Skin epidermis (tissue), 12 donors: Measurements from ENCODE around the gene FNBP1.

Source experiments
- H3K27ac ChIP-seq, 21 experiments: fragments of 200-600 bp; sonication (generic) in 11 of 21; one replicate each; pipeline ENCODE4 v1.5.0; 2020; ENCODE audit warnings: mild to moderate bottlenecking in 3 of 21, inconsistent platforms in 2 of 21, moderate library complexity in 2 of 21
- H3K4me3 ChIP-seq, 7 experiments: fragments of 200-600 bp; sonication (generic) in 2 of 7; one replicate each; pipeline ENCODE4 v1.5.0; 2020; ENCODE audit warnings: inconsistent platforms in 2 of 7, mild to moderate bottlenecking in 2 of 7, moderate library complexity in 1 of 7

FNBP1 gene

GRCh38 chr9:129873563-129874190, 169.3 kb downstream of the FNBP1 start:
- Histone ChIP-seq H3K27ac (no peak overlapping the region), H3K4me3 (no peak overlapping the region)

GRCh38 chr9:129871046-129871445, 171.9 kb downstream of the FNBP1 start:
- Histone ChIP-seq H3K4me3 (no peak overlapping the region), H3K27ac (no peak overlapping the region)

GRCh38 chr9:129869585-129870501, 173.1 kb downstream of the FNBP1 start:
- H3K27ac ChIP-seq: peak overlapping the region in 15 of 21 experiments; percentile 14 to 94 (median 67)
- no peak overlapping the region for H3K4me3 ChIP-seq

GRCh38 chr9:129868872-129869486, 174.0 kb downstream of the FNBP1 start:
- no peak overlapping the region for H3K4me3 ChIP-seq
- H3K27ac ChIP-seq: peak overlapping the region in 16 of 21 experiments; percentile 14 to 94 (median 68)

- peak overlapping the region in 16 of 21 experiments; percentile 5 to 94 (median 67) for H3K27ac ChIP-seq
Measured at GRCh38 chr9:129868023-129868871, 174.7 kb downstream of the FNBP1 start.

GRCh38 chr9:129867136-129868022, 175.6 kb downstream of the FNBP1 start:
- Histone ChIP-seq H3K4me3 (no peak overlapping the region), H3K27ac (peak overlapping the region in 9 of 21 experiments; percentile 5 to 94 (median 60))

More at GRCh38 chr9:129868023-129868871, 174.7 kb downstream of the FNBP1 start:
- no peak overlapping the region for H3K4me3 ChIP-seq

- H3K27ac ChIP-seq: peak overlapping the region in 8 of 21 experiments; percentile 19 to 94 (median 60)
- H3K4me3 ChIP-seq: no peak overlapping the region
Measured at GRCh38 chr9:129866394-129867135, 176.4 kb downstream of the FNBP1 start.

GRCh38 chr9:129865668-129866320, 177.2 kb downstream of the FNBP1 start:
- Histone ChIP-seq H3K27ac (peak overlapping the region in 6 of 21 experiments; percentile 42 to 94 (median 68)), H3K4me3 (no peak overlapping the region)

GRCh38 chr9:129864991-129865647, 177.9 kb downstream of the FNBP1 start:
- Histone ChIP-seq H3K27ac (peak overlapping the region in 5 of 21 experiments; percentile 17 to 94 (median 77)), H3K4me3 (no peak overlapping the region)

GRCh38 chr9:129863059-129863690, 179.8 kb downstream of the FNBP1 start:
- H3K27ac ChIP-seq: peak overlapping the region in 8 of 21 experiments; percentile 6 to 83 (median 56)
- no peak overlapping the region for H3K4me3 ChIP-seq

- peak overlapping the region in 2 of 21 experiments; percentile 21 to 22 for H3K27ac ChIP-seq
- H3K4me3 ChIP-seq: no peak overlapping the region
Measured at GRCh38 chr9:129861447-129861827, 181.6 kb downstream of the FNBP1 start.

GRCh38 chr9:129860653-129861446, 182.1 kb downstream of the FNBP1 start:
- H3K27ac ChIP-seq: peak overlapping the region in 7 of 21 experiments; percentile 21 to 64 (median 27)
- H3K4me3 ChIP-seq: no peak overlapping the region

GRCh38 chr9:129858167-129858962, 184.6 kb downstream of the FNBP1 start:
- peak overlapping the region in 1 of 21 experiments; percentile 21 for H3K27ac ChIP-seq
- no peak overlapping the region for H3K4me3 ChIP-seq

- Histone ChIP-seq H3K4me3 (no peak overlapping the region), H3K27ac (no peak overlapping the region)
Measured at GRCh38 chr9:129857207-129857606, 185.8 kb downstream of the FNBP1 start.
